HCT116 (cell line): ENCODE measurements around the gene KCNK10. TPM values are rescaled to one million over a fixed set of nuclear protein-coding genes. Genes with fewer than 3 reads are reported as not detected.

Experiments used
- ATAC-seq: fragments of 200-7000 bp; cut with Tn5 transposase; 2 replicates; pipeline ENCODE4 v1.9.1; 2020; ENCODE audit warnings: mild to moderate bottlenecking, moderate library complexity
- BruUV-seq: library from RNA; stranded (reverse); fragments of 400-500 nt; replicated peaks from 2 replicates; lab custom pipeline; 2021; lab: Mats Ljungman, UMichigan
- CTCF ChIA-PET: fragments of 300-600 bp; sonication (Branson Sonifier 250); formaldehyde crosslinking; loops from one replicate; lab custom pipeline; 2021; ENCODE audit warnings: antibody characterized with exemption; lab: Charles Lee
- POLR2A ChIA-PET: fragments of 300-600, 350-600 bp; sonication (Branson Sonifier 250); formaldehyde crosslinking; loops from one replicate; lab custom pipeline; 2021; ENCODE audit warnings: antibody characterized with exemption; lab: Charles Lee
- RAD21 ChIA-PET, 2 experiments: fragments of 300-600 bp; sonication (Branson Sonifier 250); formaldehyde crosslinking; loops; one replicate each; lab custom pipeline; 2023; ENCODE audit warnings: low total read pairs in 2 of 2; ENCODE audit not compliant: uncharacterized antibody in 2 of 2, unreplicated experiment in 2 of 2, low non-redundant PET in 1 of 2; lab: Charles Lee
- DNase-seq: peaks from one replicate; pipeline ENCODE4 v3.0.0-alpha.2; 2010; ENCODE audit warnings: low read depth, low spot score
- H2AFZ ChIP-seq: fragments of 200-600 bp; shearing (Covaris generic), sonication (generic); 2 replicates; pipeline ENCODE4 v1.6.1; 2017; ENCODE audit warnings: low read depth, mixed run types, mixed read lengths, antibody characterized with exemption, low read length; ENCODE audit not compliant: poor library complexity, severe bottlenecking
- H3K27ac ChIP-seq: 2 replicates; pipeline ENCODE4 v1.5.1; 2012; ENCODE audit warnings: low read depth, low read length
- H3K27me3 ChIP-seq: fragments of 200-600 bp; sonication (generic); 2 replicates; pipeline ENCODE4 v1.6.1; 2016; ENCODE audit warnings: mixed run types, low read length, mixed read lengths; ENCODE audit not compliant: insufficient read depth
- H3K36me3 ChIP-seq, 2 experiments: fragments of 200-500 bp in 1 of 2; fragments of 200-600 bp in 1 of 2; sonication (Bioruptor generic) in 1 of 2; sonication (generic) in 1 of 2; 2 replicates each; pipeline versions ENCODE4 v1.5.1 to v1.6.1; 2014 to 2016; ENCODE audit warnings: low read length in 2 of 2, inconsistent platforms in 1 of 2, mixed read lengths in 1 of 2, mixed run types in 1 of 2; ENCODE audit not compliant: insufficient read depth in 2 of 2, control insufficient read depth in 1 of 2
- H3K4me1 ChIP-seq, 2 experiments: fragments of 200-600 bp in 1 of 2; sonication (generic) in 1 of 2; 2 replicates each; pipeline versions ENCODE4 v1.5.1 to v1.6.1; 2012 to 2017; ENCODE audit warnings: low read length in 2 of 2, inconsistent platforms in 1 of 2, mild to moderate bottlenecking in 1 of 2, mixed read lengths in 1 of 2, mixed run types in 1 of 2, moderate library complexity in 1 of 2; ENCODE audit not compliant: insufficient read depth in 2 of 2, control insufficient read depth in 1 of 2
- H3K4me2 ChIP-seq: fragments of 200-600 bp; sonication (generic); 2 replicates; pipeline ENCODE4 v1.6.1; 2017; ENCODE audit warnings: mixed run types, low read length, mixed read lengths
- H3K4me3 ChIP-seq, 2 experiments: fragments of 200-600 bp in 1 of 2; sonication (generic) in 1 of 2; replicated peaks in 1 of 2; 2 replicates each; pipeline ENCODE4 v1.5.1; 2011 to 2016; ENCODE audit warnings: low read length in 2 of 2, control low read depth in 1 of 2, low read depth in 1 of 2, mild to moderate bottlenecking in 1 of 2, mixed read lengths in 1 of 2, mixed run types in 1 of 2
- H3K79me2 ChIP-seq: fragments of 200-600 bp; sonication (generic); 2 replicates; pipeline ENCODE4 v1.6.1; 2017; ENCODE audit warnings: mild to moderate bottlenecking, mixed run types, low read length, moderate library complexity, mixed read lengths; ENCODE audit not compliant: insufficient read depth
- H3K9ac ChIP-seq: fragments of 200-600 bp; sonication (generic); 2 replicates; pipeline ENCODE4 v1.6.1; 2016; ENCODE audit warnings: low read length, mixed read lengths
- H3K9me2 ChIP-seq: fragments of 200-600 bp; sonication (generic), shearing (Covaris generic); 2 replicates; pipeline ENCODE4 v1.6.1; 2017; ENCODE audit warnings: mixed run types, mild to moderate bottlenecking, moderate library complexity; ENCODE audit not compliant: insufficient read depth
- H3K9me3 ChIP-seq, 2 experiments: fragments of 200-500 bp in 1 of 2; fragments of 200-600 bp in 1 of 2; sonication (Bioruptor generic) in 1 of 2; sonication (generic) in 1 of 2; 2 replicates each; pipeline ENCODE4 v1.6.1; 2014 to 2017; ENCODE audit warnings: low read length in 2 of 2, mixed read lengths in 2 of 2, inconsistent platforms in 1 of 2, low read depth in 1 of 2, mild to moderate bottlenecking in 1 of 2, mixed run types in 1 of 2, moderate library complexity in 1 of 2; ENCODE audit not compliant: control insufficient read depth in 1 of 2, insufficient read depth in 1 of 2
- H4K20me1 ChIP-seq: fragments of 200-600 bp; sonication (generic), shearing (Covaris generic); 2 replicates; pipeline ENCODE4 v1.6.1; 2017; ENCODE audit warnings: mixed run types, mild to moderate bottlenecking, moderate library complexity; ENCODE audit not compliant: insufficient read depth
- ATF3 ChIP-seq: IDR thresholded peaks from 2 replicates; pipeline ENCODE4 v1.6.1; 2012
- CEBPB ChIP-seq: IDR thresholded peaks from 2 replicates; pipeline ENCODE4 v1.6.1; 2012; ENCODE audit warnings: low read depth
- EGR1 ChIP-seq: IDR thresholded peaks from 2 replicates; pipeline ENCODE4 v1.6.1; 2012; ENCODE audit warnings: low read depth
- FOSL1 ChIP-seq: IDR thresholded peaks from 2 replicates; pipeline ENCODE4 v1.6.1; 2012; ENCODE audit warnings: low read depth
- JUND ChIP-seq: IDR thresholded peaks from 2 replicates; pipeline ENCODE4 v1.6.1; 2012
- MAX ChIP-seq: IDR thresholded peaks from 2 replicates; pipeline ENCODE4 v1.6.1; 2012
- POLR2AphosphoS5 ChIP-seq: IDR thresholded peaks from 2 replicates; pipeline ENCODE4 v1.6.1; 2011; ENCODE audit warnings: mild to moderate bottlenecking, low read depth, low read length, moderate library complexity
- RAD21 ChIP-seq: IDR thresholded peaks from 2 replicates; pipeline ENCODE4 v1.6.1; 2012; ENCODE audit warnings: low read depth, mild to moderate bottlenecking
- REST ChIP-seq: IDR thresholded peaks from 2 replicates; pipeline ENCODE4 v1.6.1; 2012; ENCODE audit warnings: low read depth
- SP1 ChIP-seq: IDR thresholded peaks from 2 replicates; pipeline ENCODE4 v1.6.1; 2012; ENCODE audit warnings: low read depth
- TCF7L2 ChIP-seq: IDR thresholded peaks from 2 replicates; pipeline ENCODE4 v1.7.0; 2011; ENCODE audit warnings: borderline replicate concordance, inconsistent platforms; ENCODE audit not compliant: insufficient read depth, insufficient read length; ENCODE audit errors: extremely low read depth
- ZFX ChIP-seq: fragments of 450-650 bp; IDR thresholded peaks from 2 replicates; pipeline ENCODE4 v1.6.1; 2017
- intact Hi-C: fragments of 100-400 bp; cut with micrococcal nuclease; formaldehyde crosslinking; loops from 2 replicates; pipeline ENCODE4 v1.10.0; 2022
- total RNA-seq: library from RNA; stranded (reverse); gene quantifications from one replicate; pipeline ENCODE4 v1.2.1, GENCODE V29; 2021; ENCODE audit not compliant: unreplicated experiment

KCNK10 gene
- total RNA-seq, 1 experiment from 2014 or later = not detected

GRCh38 chr14:88146881-88147649 is 176.0 kb downstream of the KCNK10 start:
- H3K79me2 ChIP-seq = no peaks in the 10 kb centered on the region
- H3K27ac ChIP-seq = no peak overlapping the region
- CTCF ChIA-PET = no interaction called here
- H3K27me3 ChIP-seq = no peaks in the 10 kb centered on the region
- no peaks in the 10 kb centered on the region for H3K36me3 ChIP-seq
- H3K4me1 ChIP-seq = no peaks in the 10 kb centered on the region
- POLR2A ChIA-PET = no interaction called here
- no TSS peak for BruUV-seq
- H3K9me3 ChIP-seq = no peaks in the 10 kb centered on the region
- intact Hi-C loops = no loop called here
- no peak overlapping the region for H3K9ac ChIP-seq
- ATAC-seq (no peak), DNase-seq (no peak)
- no peak overlapping the region for H2AFZ ChIP-seq
- H4K20me1 ChIP-seq = no peaks in the 10 kb centered on the region
- no peaks in the 10 kb centered on the region for H3K9me2 ChIP-seq
- H3K4me3 ChIP-seq = no peak overlapping the region
- RAD21 ChIA-PET = no interaction called here
- TF ChIP-seq FOSL1 = no peak
- no peak for TF ChIP-seq JUND
- H3K4me2 ChIP-seq = no peak overlapping the region

GRCh38 chr14:88143810-88144209 is 179.3 kb downstream of the KCNK10 start:
- H3K9ac ChIP-seq = no peak overlapping the region
- no peaks in the 10 kb centered on the region for H3K4me1 ChIP-seq
- no peaks in the 10 kb centered on the region for H3K9me2 ChIP-seq
- no peaks in the 10 kb centered on the region for H4K20me1 ChIP-seq
- H2AFZ ChIP-seq = no peak overlapping the region
- intact Hi-C loops = no loop called here
- no peak overlapping the region for H3K4me2 ChIP-seq
- no peak for TF ChIP-seq JUND
- TF ChIP-seq EGR1 = no peak
- TF ChIP-seq RAD21 = no peak
- TF ChIP-seq ZFX = no peak
- no peak for TF ChIP-seq ATF3
- no peak for TF ChIP-seq MAX
- no peak for TF ChIP-seq POLR2AphosphoS5
- TF ChIP-seq TCF7L2 = no peak
- no peak for TF ChIP-seq SP1
- TF ChIP-seq CEBPB = no peak
- TF ChIP-seq REST = no peak
- H3K36me3 ChIP-seq = no peaks in the 10 kb centered on the region
- no peaks in the 10 kb centered on the region for H3K79me2 ChIP-seq
- no peak for DNase-seq
- H3K27ac ChIP-seq = no peak overlapping the region
- H3K27me3 ChIP-seq = no peaks in the 10 kb centered on the region
- ChIA-PET POLR2A (no interaction called here), CTCF (no interaction called here), RAD21 (no interaction called here)
- H3K9me3 ChIP-seq = no peaks in the 10 kb centered on the region
- BruUV-seq = no TSS peak
- ATAC-seq = no peak
- no peak overlapping the region for H3K4me3 ChIP-seq
